PC-9 (cell line): ENCODE measurements around the gene SYDE2. TPM values are rescaled to one million over a fixed set of nuclear protein-coding genes. Genes with fewer than 3 reads are reported as not detected.

Experiments used
- BruUV-seq: library from RNA; stranded (reverse); fragments of 400-500 nt; replicated peaks from 2 replicates; lab custom pipeline; 2021; lab: Mats Ljungman, UMichigan
- CTCF ChIA-PET: fragments of 300-600 bp; sonication (Branson Sonifier 250); formaldehyde crosslinking; loops from one replicate; lab custom pipeline; 2022; ENCODE audit warnings: antibody characterized with exemption; lab: Charles Lee
- POLR2A ChIA-PET: fragments of 300-600 bp; sonication (Branson Sonifier 250); formaldehyde crosslinking; loops from one replicate; lab custom pipeline; 2022; ENCODE audit warnings: antibody characterized with exemption; ENCODE audit not compliant: unreplicated experiment; lab: Charles Lee
- DNase-seq, 2 experiments: peaks; one replicate each; pipeline versions ENCODE4 v3.0.0 to v3.0.0-alpha.2; 2015 to 2022; ENCODE audit warnings: mixed read lengths in 1 of 2
- H2AFZ ChIP-seq: fragments of 200-600 bp; sonication (generic); 2 replicates; pipeline ENCODE4 v1.8.1; 2017; ENCODE audit warnings: antibody characterized with exemption
- H3F3A ChIP-seq: fragments of 200-600 bp; sonication (generic); 2 replicates; pipeline ENCODE4 v1.8.1; 2017; ENCODE audit warnings: antibody characterized with exemption, mild to moderate bottlenecking, low read depth; ENCODE audit not compliant: insufficient read depth
- H3K27ac ChIP-seq: fragments of 200-600 bp; sonication (generic); 2 replicates; pipeline ENCODE4 v1.6.1; 2016; ENCODE audit warnings: mixed run types
- H3K27me3 ChIP-seq: fragments of 200-600 bp; sonication (generic); 2 replicates; pipeline ENCODE4 v1.6.1; 2016; ENCODE audit warnings: low read depth, mixed run types; ENCODE audit not compliant: insufficient read depth
- H3K36me3 ChIP-seq: fragments of 200-600 bp; sonication (generic); 2 replicates; pipeline ENCODE4 v1.6.1; 2016; ENCODE audit warnings: low read depth, mixed run types
- H3K4me1 ChIP-seq: fragments of 200-600 bp; sonication (generic); replicated peaks from 2 replicates; pipeline ENCODE4 v1.6.1; 2016; ENCODE audit warnings: mixed run types; ENCODE audit not compliant: insufficient read depth
- H3K4me2 ChIP-seq: fragments of 200-600 bp; sonication (generic); 2 replicates; pipeline ENCODE4 v1.6.1; 2017; ENCODE audit warnings: mixed run types
- H3K4me3 ChIP-seq: fragments of 200-600 bp; sonication (generic); 2 replicates; pipeline ENCODE4 v1.6.1; 2016; ENCODE audit warnings: mixed run types
- H3K79me2 ChIP-seq: fragments of 200-600 bp; sonication (generic); 2 replicates; pipeline ENCODE4 v1.6.1; 2017; ENCODE audit warnings: low read depth, mixed run types
- H3K9me2 ChIP-seq: fragments of 200-600 bp; sonication (generic); 2 replicates; pipeline ENCODE4 v1.8.1; 2017; ENCODE audit warnings: mild to moderate bottlenecking; ENCODE audit not compliant: insufficient read depth
- H3K9me3 ChIP-seq: fragments of 200-600 bp; sonication (generic); 2 replicates; pipeline ENCODE4 v1.8.1; 2016; ENCODE audit warnings: low read depth; ENCODE audit not compliant: insufficient read depth
- H4K20me1 ChIP-seq: fragments of 200-600 bp; sonication (generic); 2 replicates; pipeline ENCODE4 v1.8.1; 2017; ENCODE audit not compliant: insufficient read depth
- EZH2 ChIP-seq: fragments of 200-600 bp; sonication (generic); IDR thresholded peaks from 2 replicates; pipeline ENCODE4 v1.8.0; 2017; ENCODE audit warnings: antibody characterized with exemption, low read depth
- intact Hi-C: fragments of 100-400 bp; cut with micrococcal nuclease; formaldehyde crosslinking; loops from one replicate; pipeline ENCODE4 v1.10.0; 2022; ENCODE audit not compliant: unreplicated experiment
- total RNA-seq: library from RNA; stranded (reverse); gene quantifications from 2 replicates; pipeline ENCODE4 v1.2.3, GENCODE V29; 2021
- TF ChIP-seq, protein P1 (sequence below): fragments of 200-600 bp; sonication (generic); conservative IDR thresholded peaks from 2 replicates; pipeline ENCODE4 v1.6.1; 2017; ENCODE audit warnings: mixed run types, antibody characterized with exemption, mild to moderate bottlenecking, moderate library complexity

The SYDE2 gene
- total RNA-seq, 1 experiment from 2014 or later = 10.3 TPM

- TF ChIP-seq EZH2 = no peak
- TF ChIP-seq, protein P1, sequence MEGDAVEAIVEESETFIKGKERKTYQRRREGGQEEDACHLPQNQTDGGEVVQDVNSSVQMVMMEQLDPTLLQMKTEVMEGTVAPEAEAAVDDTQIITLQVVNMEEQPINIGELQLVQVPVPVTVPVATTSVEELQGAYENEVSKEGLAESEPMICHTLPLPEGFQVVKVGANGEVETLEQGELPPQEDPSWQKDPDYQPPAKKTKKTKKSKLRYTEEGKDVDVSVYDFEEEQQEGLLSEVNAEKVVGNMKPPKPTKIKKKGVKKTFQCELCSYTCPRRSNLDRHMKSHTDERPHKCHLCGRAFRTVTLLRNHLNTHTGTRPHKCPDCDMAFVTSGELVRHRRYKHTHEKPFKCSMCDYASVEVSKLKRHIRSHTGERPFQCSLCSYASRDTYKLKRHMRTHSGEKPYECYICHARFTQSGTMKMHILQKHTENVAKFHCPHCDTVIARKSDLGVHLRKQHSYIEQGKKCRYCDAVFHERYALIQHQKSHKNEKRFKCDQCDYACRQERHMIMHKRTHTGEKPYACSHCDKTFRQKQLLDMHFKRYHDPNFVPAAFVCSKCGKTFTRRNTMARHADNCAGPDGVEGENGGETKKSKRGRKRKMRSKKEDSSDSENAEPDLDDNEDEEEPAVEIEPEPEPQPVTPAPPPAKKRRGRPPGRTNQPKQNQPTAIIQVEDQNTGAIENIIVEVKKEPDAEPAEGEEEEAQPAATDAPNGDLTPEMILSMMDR = no peak
- Histone ChIP-seq H3K79me2 (no peaks in the 10 kb centered on the region), H3F3A (no peaks in the 10 kb centered on the region), H3K4me1 (no peaks in the 10 kb centered on the region), H3K9me3 (no peaks in the 10 kb centered on the region), H4K20me1 (no peaks in the 10 kb centered on the region), H2AFZ (no peak overlapping the region), H3K9me2 (no peaks in the 10 kb centered on the region), H3K4me3 (no peak overlapping the region), H3K4me2 (no peak overlapping the region), H3K36me3 (peaks cover 11% of the 10 kb centered on the region; the same call in 1 of the 2 replicates), H3K27me3 (no peaks in the 10 kb centered on the region), H3K27ac (no peak overlapping the region)
- no TSS peak for BruUV-seq
- POLR2A ChIA-PET = no interaction called here
- CTCF ChIA-PET = no interaction called here
- intact Hi-C loops = no loop called here
- DNase-seq = no peak
These were observed 31.9 kb downstream of the SYDE2 start for GRCh38 chr1:85168884-85169283.

GRCh38 chr1:85166351-85166750, 34.5 kb downstream of the SYDE2 start:
- POLR2A ChIA-PET = no interaction called here
- Histone ChIP-seq H3K27me3 (no peaks in the 10 kb centered on the region), H3K27ac (no peak overlapping the region), H2AFZ (no peak overlapping the region), H3K4me1 (no peaks in the 10 kb centered on the region), H3K9me3 (no peaks in the 10 kb centered on the region), H3K79me2 (no peaks in the 10 kb centered on the region), H3F3A (no peaks in the 10 kb centered on the region), H3K4me2 (no peak overlapping the region), H3K4me3 (no peak overlapping the region), H3K9me2 (no peaks in the 10 kb centered on the region), H3K36me3 (peaks cover 11% of the 10 kb centered on the region; the same call in 1 of the 2 replicates), H4K20me1 (no peaks in the 10 kb centered on the region)
- intact Hi-C loops = no loop called here
- BruUV-seq = no TSS peak
- no peak for TF ChIP-seq EZH2
- CTCF ChIA-PET = no interaction called here
- no peak for DNase-seq

- Histone ChIP-seq H3K9me3 (no peaks in the 10 kb centered on the region), H3K4me1 (no peaks in the 10 kb centered on the region), H3K4me3 (no peak overlapping the region), H3K9me2 (no peaks in the 10 kb centered on the region), H3K27ac (no peak overlapping the region), H4K20me1 (no peaks in the 10 kb centered on the region), H3K27me3 (no peaks in the 10 kb centered on the region), H3K79me2 (no peaks in the 10 kb centered on the region), H2AFZ (no peak overlapping the region), H3F3A (peaks cover 5% of the 10 kb centered on the region; the same call in 1 of the 2 replicates), H3K4me2 (no peak overlapping the region), H3K36me3 (no peaks in the 10 kb centered on the region)
- no TSS peak for BruUV-seq
- ChIA-PET POLR2A (interaction anchor here (0.6 kb wide), 1 partner anchor 66 kb away, joined by 3 read pairs; no protein-coding TSS in a partner anchor), CTCF (no interaction called here)
- intact Hi-C loops = no loop called here
- TF ChIP-seq, protein P1 = no peak
- TF ChIP-seq EZH2 = no peak
- DNase-seq = no peak
These were observed 41.9 kb downstream of the SYDE2 start for GRCh38 chr1:85158910-85159309.

DNA sequence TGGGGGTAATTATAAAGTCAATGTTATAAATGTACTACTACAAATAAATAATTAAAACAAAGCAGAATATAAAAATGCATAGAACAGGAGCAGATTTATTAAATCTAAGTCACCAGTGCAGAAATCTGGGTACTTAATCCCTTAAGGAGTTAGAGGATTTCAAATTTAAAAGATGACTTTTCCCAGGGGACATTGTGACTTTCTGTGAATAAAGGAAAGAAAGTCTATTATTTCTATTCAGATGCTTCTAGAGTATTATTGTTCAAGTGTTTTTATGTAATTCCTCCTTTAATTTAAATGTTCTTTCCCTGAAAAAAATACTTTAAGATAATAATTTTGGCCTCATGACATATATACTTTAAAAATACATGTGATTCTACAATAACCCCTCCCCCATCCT, 43.4 kb downstream of the SYDE2 start:
- POLR2A ChIA-PET = interaction anchor here (0.6 kb wide), 1 partner anchor 26 kb away, joined by 6 read pairs; no protein-coding TSS in a partner anchor
- Histone ChIP-seq H3K9me3 (no peaks in the 10 kb centered on the region), H3K4me2 (no peak overlapping the region), H3K79me2 (no peaks in the 10 kb centered on the region), H3K4me1 (no peaks in the 10 kb centered on the region), H3K9me2 (no peaks in the 10 kb centered on the region), H3K36me3 (no peaks in the 10 kb centered on the region), H3K27me3 (no peaks in the 10 kb centered on the region), H3F3A (peaks cover 5% of the 10 kb centered on the region; the same call in 1 of the 2 replicates), H3K27ac (no peak overlapping the region), H3K4me3 (no peak overlapping the region), H4K20me1 (no peaks in the 10 kb centered on the region), H2AFZ (no peak overlapping the region)
- TF ChIP-seq, protein P1 = no peak
- no peak for TF ChIP-seq EZH2
- intact Hi-C loops = no loop called here
- no peak for DNase-seq
- BruUV-seq = no TSS peak
- CTCF ChIA-PET = no interaction called here
